Psoas muscle (tissue), 8 donors: Measurements from ENCODE around the gene LMTK2. TPM values are rescaled to one million over a fixed set of nuclear protein-coding genes. Genes with fewer than 3 reads are reported as not detected.

Experiments used
- ATAC-seq, 4 donors: fragments of 200-7000 bp; cut with Tn5 transposase; one replicate each; pipeline ENCODE4 v1.9.1; 2020; ENCODE audit warnings: moderate library complexity in 3 of 4, mild to moderate bottlenecking in 2 of 4
- DNase-seq, 2 donors: peaks; one replicate each; pipeline ENCODE4 v3.0.0-alpha.2; 2020
- H3K27ac ChIP-seq: fragments of 200-600 bp; one replicate; pipeline ENCODE4 v1.8.0; 2022
- H3K27me3 ChIP-seq, 3 donors: fragments of 200-600 bp in 1 of 3; one replicate each; pipeline versions ENCODE4 v1.6.1 to v1.8.0; 2013 to 2022; ENCODE audit warnings: low read length in 2 of 3, mild to moderate bottlenecking in 2 of 3, moderate library complexity in 1 of 3; ENCODE audit not compliant: insufficient read depth in 3 of 3
- H3K36me3 ChIP-seq, 2 donors: fragments of 200-600 bp in 1 of 2; one replicate each; pipeline versions ENCODE4 v1.6.1 to v1.8.0; 2013 to 2022; ENCODE audit warnings: low read depth in 1 of 2, mild to moderate bottlenecking in 1 of 2, moderate library complexity in 1 of 2; ENCODE audit not compliant: insufficient read depth in 1 of 2
- H3K4me1 ChIP-seq: fragments of 200-600 bp; one replicate; pipeline ENCODE4 v1.8.0; 2022
- H3K4me3 ChIP-seq: fragments of 200-600 bp; one replicate; pipeline ENCODE4 v1.8.0; 2022; ENCODE audit warnings: mild to moderate bottlenecking
- H3K9me3 ChIP-seq: fragments of 200-600 bp; one replicate; pipeline ENCODE4 v1.8.0; 2022
- WGBS, 3 donors: extraction: QIAGEN DNeasy Blood & Tissue Kit; methylation state at CpG; one replicate each; pipeline versions ENCODE4 v1.1.6 to v1.1.7; 2013; 5-methylcytosine and 5-hydroxymethylcytosine counted together
- intact Hi-C, 2 donors: fragments of 100-400 bp; cut with DNase I; formaldehyde crosslinking; loops; one replicate each; pipeline versions ENCODE4 v1.11.0 to v1.14.2; 2022
- polyA plus RNA-seq, 3 donors: library from polyadenylated mRNA; stranded (reverse); fragments of 200-250 nt; gene quantifications; one replicate each; pipeline ENCODE4 v1.2.3, GENCODE V29; 2013
- total RNA-seq, 4 donors: library from RNA; stranded (reverse); fragmentation: NEBNext Ultra II Directional in 2 of 4; extraction: Animal tissue kit (Norgen Biotek cat#: 25700) in 2 of 4; gene quantifications; one replicate each; pipeline versions ENCODE4 v1.2.1 to v1.2.4, GENCODE V29; 2021 to 2023
- TF ChIP-seq, protein P1 (sequence below): fragments of 200-600 bp; IDR thresholded peaks from one replicate; pipeline ENCODE4 v1.8.0; 2022; ENCODE audit warnings: antibody characterized with exemption
- donor health status: healthy with polysubstance abuse.
- donor health status: DM: no; HTN: no; CAD: no; lungs with moderate emphysema.
- donor health status: Bipolar disorder and iron deficiency.
- donor health status: healthy.
- donor health status: DM: yes; HTN: yes; CAD: no.
- donor health status: DM: no; HTN: no; CAD: no.
- donor health status: DM: no; HTN: no; CAD: no.
- donor health status: DM: yes; HTN: yes; CAD: no.

The LMTK2 gene
- total and polyA plus RNA-seq, 7 donors, result 3.6 to 25.0 (median 13.5) TPM

DNA sequence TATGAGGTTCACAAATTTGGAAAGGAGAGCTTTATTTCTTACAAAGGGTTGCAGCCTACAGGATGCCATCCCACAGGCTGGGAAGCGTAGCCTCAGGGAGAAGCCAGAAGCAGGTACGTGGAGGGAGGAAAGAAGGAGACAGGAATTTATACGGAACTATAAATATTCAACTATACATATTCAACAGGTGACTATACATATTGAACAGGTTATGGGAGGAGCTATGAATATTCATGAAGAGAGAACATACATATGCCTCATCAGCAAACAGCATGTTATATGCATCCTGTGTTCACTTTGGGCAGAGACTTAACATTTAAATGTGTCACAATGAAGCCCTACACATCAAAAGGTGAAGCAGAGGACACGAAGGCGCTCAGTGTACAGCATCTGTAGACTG, 40.5 kb upstream of the LMTK2 start:
- ATAC-seq (no peak), DNase-seq (no peak)
- no peaks in the 10 kb centered on the region for H3K36me3 ChIP-seq
- no peaks in the 10 kb centered on the region for H3K4me1 ChIP-seq
- intact Hi-C loops, result no loop called here
- H3K27me3 ChIP-seq, result no peaks in the 10 kb centered on the region
- H3K9me3 ChIP-seq, result no peaks in the 10 kb centered on the region
- H3K4me3 ChIP-seq, result no peak overlapping the region
- no peak overlapping the region for H3K27ac ChIP-seq
- TF ChIP-seq, protein P1, sequence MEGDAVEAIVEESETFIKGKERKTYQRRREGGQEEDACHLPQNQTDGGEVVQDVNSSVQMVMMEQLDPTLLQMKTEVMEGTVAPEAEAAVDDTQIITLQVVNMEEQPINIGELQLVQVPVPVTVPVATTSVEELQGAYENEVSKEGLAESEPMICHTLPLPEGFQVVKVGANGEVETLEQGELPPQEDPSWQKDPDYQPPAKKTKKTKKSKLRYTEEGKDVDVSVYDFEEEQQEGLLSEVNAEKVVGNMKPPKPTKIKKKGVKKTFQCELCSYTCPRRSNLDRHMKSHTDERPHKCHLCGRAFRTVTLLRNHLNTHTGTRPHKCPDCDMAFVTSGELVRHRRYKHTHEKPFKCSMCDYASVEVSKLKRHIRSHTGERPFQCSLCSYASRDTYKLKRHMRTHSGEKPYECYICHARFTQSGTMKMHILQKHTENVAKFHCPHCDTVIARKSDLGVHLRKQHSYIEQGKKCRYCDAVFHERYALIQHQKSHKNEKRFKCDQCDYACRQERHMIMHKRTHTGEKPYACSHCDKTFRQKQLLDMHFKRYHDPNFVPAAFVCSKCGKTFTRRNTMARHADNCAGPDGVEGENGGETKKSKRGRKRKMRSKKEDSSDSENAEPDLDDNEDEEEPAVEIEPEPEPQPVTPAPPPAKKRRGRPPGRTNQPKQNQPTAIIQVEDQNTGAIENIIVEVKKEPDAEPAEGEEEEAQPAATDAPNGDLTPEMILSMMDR, result no peak
- 77 to 94% (median 84%) methylated on average over 5 of the region's 5 CpGs for WGBS, 3 donors

DNA sequence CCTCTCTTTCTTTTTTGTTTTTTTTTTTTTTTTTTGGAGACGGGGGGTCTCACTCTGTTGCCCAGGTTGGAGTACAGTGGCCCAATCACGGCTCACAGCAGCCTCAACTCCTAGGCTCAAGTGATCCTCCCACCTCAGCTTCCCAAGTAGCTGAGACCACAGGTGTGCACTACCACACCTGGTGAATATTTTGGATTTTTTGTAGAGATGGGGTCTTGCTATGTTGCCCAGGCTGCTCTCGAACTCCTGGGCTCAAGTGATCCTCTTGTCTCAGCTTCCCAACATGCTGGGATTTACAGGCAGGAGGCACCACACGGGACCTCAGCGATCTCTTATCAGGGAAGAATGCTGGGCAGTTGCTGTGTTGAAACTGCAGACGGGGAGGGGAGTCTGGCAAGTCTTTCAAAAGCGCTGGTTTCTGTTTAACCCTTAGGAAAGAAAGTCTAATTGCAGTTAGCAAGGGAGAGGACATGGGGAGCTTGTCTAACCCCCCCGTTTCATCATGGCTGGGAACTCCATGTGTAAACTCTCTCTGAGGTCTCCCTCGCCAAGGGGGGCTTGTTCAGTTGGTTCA, 39.6 kb upstream of the LMTK2 start:
- no peaks in the 10 kb centered on the region for H3K9me3 ChIP-seq
- H3K4me3 ChIP-seq, result no peak overlapping the region
- no peaks in the 10 kb centered on the region for H3K36me3 ChIP-seq
- H3K27ac ChIP-seq, result no peak overlapping the region
- intact Hi-C loops, result no loop called here
- ATAC-seq, result no peak
- WGBS, 3 donors, result 64 to 73% (median 70%) methylated on average over 9 of the region's 9 CpGs
- TF ChIP-seq, protein P1, result no peak
- H3K4me1 ChIP-seq, result no peaks in the 10 kb centered on the region
- no peak for DNase-seq
- no peaks in the 10 kb centered on the region for H3K27me3 ChIP-seq

DNA sequence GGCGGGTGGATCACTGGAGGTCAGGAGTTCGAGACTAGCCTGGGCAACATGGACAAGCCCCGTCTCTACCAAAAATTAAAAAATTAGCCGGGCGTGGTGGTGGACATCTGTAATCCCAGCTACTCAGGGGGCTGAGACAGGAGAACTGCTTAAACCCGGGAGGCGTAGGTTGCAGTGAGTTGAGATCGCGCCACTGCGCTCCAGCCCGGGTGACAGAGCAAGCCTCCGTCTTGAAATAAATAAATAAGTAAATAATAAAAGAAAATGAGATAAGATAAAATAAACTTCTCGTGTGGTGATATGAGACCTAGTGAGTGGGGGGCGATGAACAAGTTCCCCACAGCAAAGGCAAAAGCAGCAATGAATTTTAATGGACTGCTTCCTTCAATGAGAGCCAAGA, 33.6 kb upstream of the LMTK2 start:
- intact Hi-C loops, result no loop called here
- TF ChIP-seq, protein P1, result no peak
- no peaks in the 10 kb centered on the region for H3K27me3 ChIP-seq
- DNase-seq, result no peak
- no peak for ATAC-seq
- H3K36me3 ChIP-seq, result no peaks in the 10 kb centered on the region
- no peak overlapping the region for H3K4me3 ChIP-seq
- no peaks in the 10 kb centered on the region for H3K4me1 ChIP-seq
- WGBS, 3 donors, result 90 to 95% (median 94%) methylated on average over 14 of the region's 14 CpGs
- no peak overlapping the region for H3K27ac ChIP-seq
- H3K9me3 ChIP-seq, result peaks cover 2% of the 10 kb centered on the region

DNA sequence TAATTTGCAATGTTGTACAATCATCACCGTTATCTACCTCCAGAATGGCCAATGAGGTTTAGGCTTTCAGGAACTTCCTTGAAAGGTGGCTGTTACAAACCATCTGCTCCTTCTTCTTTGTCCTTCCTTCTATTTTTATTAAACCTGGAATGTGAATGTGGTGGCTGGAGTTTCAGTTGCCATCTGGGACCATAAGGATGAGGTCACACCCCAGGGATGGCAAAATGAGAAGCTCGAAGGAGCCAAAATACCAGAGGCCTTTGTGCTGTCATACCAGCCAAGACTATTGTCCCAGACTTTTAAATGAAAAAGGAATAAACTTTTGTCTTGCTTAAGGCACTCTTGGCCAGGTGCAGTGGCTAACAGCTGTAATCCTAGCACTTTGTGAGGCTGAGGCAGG, 30.9 kb upstream of the LMTK2 start:
- WGBS, 3 donors, result 55 to 73% (median 68%) methylated on average over 2 of the region's 2 CpGs
- no peaks in the 10 kb centered on the region for H3K36me3 ChIP-seq
- intact Hi-C loops, result no loop called here
- H3K9me3 ChIP-seq, result peaks cover 2% of the 10 kb centered on the region
- TF ChIP-seq, protein P1, result no peak
- no peak overlapping the region for H3K4me3 ChIP-seq
- no peak overlapping the region for H3K27ac ChIP-seq
- DNase-seq (no peak), ATAC-seq (no peak)
- H3K4me1 ChIP-seq, result no peaks in the 10 kb centered on the region
- H3K27me3 ChIP-seq, result no peaks in the 10 kb centered on the region

DNA sequence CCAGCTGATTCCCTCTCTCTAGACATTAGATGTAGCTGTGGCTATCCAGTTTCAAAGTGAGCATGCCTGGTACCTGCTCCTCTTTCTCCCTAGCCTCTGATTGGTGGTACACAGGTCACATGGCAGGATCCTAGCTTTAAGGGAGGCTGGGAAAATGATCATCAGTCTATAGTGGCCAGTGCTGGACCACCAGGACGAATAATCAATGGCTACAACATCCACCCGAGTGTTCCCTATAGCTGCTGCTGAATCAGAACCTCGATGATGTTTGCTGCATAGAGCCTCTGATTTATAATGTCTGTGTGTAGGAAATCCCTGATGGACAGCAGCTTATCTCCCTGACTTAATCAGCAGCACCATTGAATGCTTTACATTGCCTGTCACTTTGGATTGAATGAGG, 28.9 kb upstream of the LMTK2 start:
- DNase-seq (no peak), ATAC-seq (no peak)
- H3K9me3 ChIP-seq, result peaks cover 2% of the 10 kb centered on the region
- H3K4me3 ChIP-seq, result no peak overlapping the region
- H3K4me1 ChIP-seq, result no peaks in the 10 kb centered on the region
- no peaks in the 10 kb centered on the region for H3K27me3 ChIP-seq
- TF ChIP-seq, protein P1, result no peak
- no peak overlapping the region for H3K27ac ChIP-seq
- intact Hi-C loops, result no loop called here
- 73 to 90% (median 82%) methylated on average over 3 of the region's 3 CpGs for WGBS, 3 donors
- no peaks in the 10 kb centered on the region for H3K36me3 ChIP-seq
